HK-2 (cell line): ENCODE results near the gene OLAH.
A peak's percentile ranks its signal among the peaks of the same experiment; 100 is the strongest.
"Not testable (repeated sequence)": the region's sequence is repeated elsewhere in the genome, so short reads cannot be mapped to it uniquely, and the experiment has no call there.

Source experiments
- DNase-seq: peaks from one replicate; pipeline ENCODE4 v3.0.0-alpha.2; 2018; ENCODE audit not compliant: unreplicated experiment

Gene OLAH

GRCh38 chr10:15043674-15044073, at the start of gene OLAH:
Gene OLAH, plus strand, starts transcription at chr10:15043943. Its CDS starts 3,346 bp downstream, at chr10:15047289.
- DNase-seq: no peak

GRCh38 chr10:14995964-14996565, 47.7 kb upstream of the OLAH start:
- DNase-seq: no peak

- DNase-seq: not testable (repeated sequence)
Measured at GRCh38 chr10:15013530-15013929, 30.2 kb upstream of the OLAH start.

GRCh38 chr10:15015451-15015850, 28.3 kb upstream of the OLAH start:
- no peak for DNase-seq

GRCh38 chr10:15020966-15021365, 22.8 kb upstream of the OLAH start:
- DNase-seq: peak; percentile 32

- DNase-seq: not testable (repeated sequence)
Measured at GRCh38 chr10:15023079-15023478, 20.7 kb upstream of the OLAH start.

- not testable (repeated sequence) for DNase-seq
Measured at GRCh38 chr10:15024017-15025004, 19.4 kb upstream of the OLAH start.

- DNase-seq: not testable (repeated sequence)
Measured at GRCh38 chr10:15025040-15025439, 18.7 kb upstream of the OLAH start.

- DNase-seq: no peak
Measured at GRCh38 chr10:15027741-15028140, 16.0 kb upstream of the OLAH start.

GRCh38 chr10:15035385-15036301, 8.1 kb upstream of the OLAH start:
- DNase-seq: no peak

- no peak for DNase-seq
Measured at GRCh38 chr10:15037691-15038090, 6.1 kb upstream of the OLAH start.

GRCh38 chr10:15038416-15038815, 5.3 kb upstream of the OLAH start:
- no peak for DNase-seq

GRCh38 chr10:15045380-15045779, 1.6 kb downstream of the OLAH start:
- DNase-seq: no peak

GRCh38 chr10:15046626-15047025, 2.9 kb downstream of the OLAH start:
- DNase-seq: no peak

GRCh38 chr10:15049533-15049932, 5.8 kb downstream of the OLAH start:
- DNase-seq: no peak

- DNase-seq: no peak
Measured at GRCh38 chr10:15052121-15052520, 8.4 kb downstream of the OLAH start.

GRCh38 chr10:15053061-15053460, 9.3 kb downstream of the OLAH start:
- no peak for DNase-seq

GRCh38 chr10:15058689-15059088, 14.9 kb downstream of the OLAH start:
- no peak for DNase-seq

GRCh38 chr10:15059914-15060313, 16.2 kb downstream of the OLAH start:
- DNase-seq: no peak

- no peak for DNase-seq
Measured at GRCh38 chr10:15060638-15061037, 16.9 kb downstream of the OLAH start.

- DNase-seq: no peak
Measured at GRCh38 chr10:15067154-15067553, 23.4 kb downstream of the OLAH start.

- DNase-seq: no peak
Measured at GRCh38 chr10:15068802-15069201, 25.1 kb downstream of the OLAH start.
